Cerebellar cortex (tissue), 1 donor: Measurements from ENCODE around the gene C2.
A peak's percentile ranks its signal among the peaks of the same experiment; 100 is the strongest.
"Not testable (repeated sequence)": the region's sequence is repeated elsewhere in the genome, so short reads cannot be mapped to it uniquely, and the experiment has no call there.

ENCODE experiments used
- DNase-seq: peaks from one replicate; pipeline ENCODE4 v3.0.0-alpha.2; 2015; ENCODE audit warnings: low spot score

The C2 gene

DNA sequence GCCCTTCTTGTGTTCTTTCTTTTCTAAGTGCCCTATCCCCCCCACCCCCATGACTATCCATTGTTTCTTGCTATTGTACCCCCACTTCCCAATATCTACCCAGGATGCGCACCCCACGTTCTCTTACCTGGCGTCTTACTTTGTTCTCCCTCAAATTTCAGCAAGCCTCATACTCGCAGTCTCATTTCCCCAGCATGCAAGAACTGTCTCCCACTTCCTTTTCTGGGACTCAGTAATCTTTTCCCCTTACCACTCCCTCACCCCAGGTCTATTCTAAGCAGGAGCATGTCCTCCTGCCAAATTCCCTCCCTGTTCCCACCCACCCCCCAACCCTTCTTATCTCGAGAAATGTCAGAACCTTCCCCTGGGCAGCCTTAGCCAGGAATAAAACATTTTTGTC, 28.3 kb upstream of the C2 start:
- no peak for DNase-seq

DNA sequence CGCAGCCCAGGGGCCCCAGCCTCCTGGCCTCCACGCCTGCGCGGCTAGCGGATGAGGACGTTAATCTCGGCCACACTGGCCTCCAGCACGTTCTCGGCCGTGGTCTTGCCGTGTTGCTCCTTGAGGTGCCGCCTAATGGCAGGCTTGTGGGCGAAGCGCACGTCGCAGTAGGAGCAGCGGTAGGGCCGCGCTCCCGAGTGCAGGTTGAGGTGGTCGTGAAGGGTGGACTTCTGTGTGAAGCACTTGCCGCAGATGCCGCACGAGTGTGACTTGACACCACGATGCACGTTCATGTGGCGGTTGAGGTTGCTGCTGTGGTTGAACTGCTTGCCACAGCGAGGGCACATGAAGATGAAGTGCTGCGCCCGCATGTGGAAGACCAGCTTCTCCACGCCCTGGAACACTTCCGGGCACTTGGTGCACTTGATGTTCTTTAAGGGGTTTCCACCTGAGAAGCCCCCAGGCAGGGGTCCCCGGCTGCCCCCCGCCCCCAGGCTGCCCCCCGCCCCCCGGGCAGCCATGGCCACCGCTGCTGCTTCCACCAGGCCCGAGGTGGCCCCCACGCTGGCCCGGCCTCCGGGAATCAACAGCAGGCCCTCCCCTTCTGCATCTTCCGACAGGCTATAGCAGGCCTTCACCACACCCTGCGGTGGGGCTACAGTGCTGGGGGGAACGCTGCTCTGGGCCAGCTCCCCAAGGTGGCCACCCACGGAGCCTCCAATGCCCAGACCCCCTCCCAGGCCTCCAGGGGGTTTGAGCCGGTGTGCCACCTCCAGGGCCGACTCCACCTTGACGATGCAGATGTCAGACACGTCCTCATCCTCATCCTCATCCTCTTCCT, 27.4 kb upstream of the C2 start:
- no peak for DNase-seq

DNA sequence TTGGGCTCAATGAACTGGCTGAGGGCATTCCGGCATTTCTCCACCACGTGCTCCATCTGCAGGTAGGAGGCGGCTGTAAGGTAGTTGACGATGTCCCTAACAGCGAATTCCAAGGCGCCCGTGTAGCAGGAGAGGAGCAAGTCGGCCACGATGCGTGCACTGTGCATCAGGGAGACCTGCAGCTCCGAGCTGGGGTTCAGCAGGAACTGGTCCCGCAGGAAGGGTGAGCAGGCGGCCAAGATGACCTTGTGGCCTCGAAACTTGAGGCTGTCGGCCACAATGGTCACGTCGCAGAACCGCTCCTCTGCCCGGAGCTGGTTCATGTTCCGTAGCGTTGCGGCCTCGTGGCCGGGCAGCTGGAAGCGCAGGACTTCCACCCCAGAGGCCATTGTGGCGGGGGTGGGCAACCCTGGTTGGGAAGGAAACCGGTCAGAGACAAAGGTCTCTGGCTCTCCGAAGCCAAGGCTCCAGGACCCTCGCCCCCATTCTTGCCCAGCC, 26.6 kb upstream of the C2 start:
- peak; percentile 56 for DNase-seq

DNA sequence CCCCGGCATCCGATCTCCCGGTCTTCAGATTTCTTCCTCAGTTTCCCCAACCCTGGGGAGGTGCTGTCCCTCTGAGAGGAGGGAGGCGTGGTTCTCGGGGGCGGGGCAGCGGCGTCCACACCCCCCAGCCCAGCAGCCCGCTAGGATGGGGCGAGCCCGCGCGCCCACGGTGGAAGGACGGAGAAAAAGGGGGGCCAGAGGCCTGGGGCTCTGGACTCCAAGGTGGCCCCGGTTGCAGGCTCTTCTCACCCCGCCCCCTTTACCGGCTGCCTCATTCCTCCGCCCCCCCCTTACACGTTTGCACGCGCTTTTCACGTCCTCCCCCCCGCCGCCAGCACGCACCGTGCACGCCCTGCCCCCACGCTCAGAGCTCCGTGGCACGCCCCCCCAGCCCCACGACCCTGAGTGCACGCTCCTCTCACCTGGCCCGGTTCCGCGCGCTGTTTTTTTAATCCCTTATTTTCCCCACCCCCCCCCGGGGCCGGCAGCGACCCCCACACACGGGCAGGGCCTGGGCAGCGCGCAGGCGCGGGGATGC, 26.0 kb upstream of the C2 start:
- DNase-seq: peak; percentile 63

DNA sequence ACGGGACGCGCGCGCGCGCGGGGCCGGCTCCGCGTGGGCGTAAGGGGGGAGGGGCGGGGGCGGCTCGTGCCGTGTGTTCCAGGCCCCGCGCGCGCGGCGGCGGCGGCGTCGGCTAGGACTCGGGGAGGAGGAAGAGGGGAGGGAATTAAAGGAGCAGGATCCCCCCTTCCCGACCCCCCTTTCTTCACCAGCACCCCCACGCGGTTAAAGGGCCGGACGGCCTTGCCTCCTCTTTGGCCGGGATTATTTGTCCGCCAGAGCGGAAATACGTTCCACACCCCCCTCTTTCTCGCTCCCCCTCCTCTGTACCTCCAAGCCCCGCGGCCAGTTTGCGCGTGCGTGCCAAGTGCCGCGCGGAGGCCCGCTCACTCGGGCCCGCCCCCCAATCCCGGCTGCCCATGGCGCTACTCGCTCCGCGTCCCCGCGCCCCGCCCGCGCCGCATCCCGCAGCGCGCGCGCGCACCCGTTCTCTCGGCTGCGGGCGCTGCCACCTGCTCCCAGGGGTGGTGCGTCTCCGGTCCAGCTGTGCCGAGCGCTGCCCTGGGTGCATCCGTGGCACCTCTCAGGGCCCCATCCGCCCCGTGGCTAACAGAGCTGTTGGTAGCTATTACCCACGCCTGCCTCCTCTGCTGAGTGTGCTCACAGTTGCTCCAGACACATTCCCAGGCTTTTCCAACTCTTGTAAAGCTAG, 25.4 kb upstream of the C2 start, which contains the start of gene ZBTB12:
ZBTB12 (minus strand) TSS at position 134 of the 691 bp plus-strand sequence. CDS start 781 bp downstream, outside the sequence.
- peak; percentile 97 for DNase-seq

DNA sequence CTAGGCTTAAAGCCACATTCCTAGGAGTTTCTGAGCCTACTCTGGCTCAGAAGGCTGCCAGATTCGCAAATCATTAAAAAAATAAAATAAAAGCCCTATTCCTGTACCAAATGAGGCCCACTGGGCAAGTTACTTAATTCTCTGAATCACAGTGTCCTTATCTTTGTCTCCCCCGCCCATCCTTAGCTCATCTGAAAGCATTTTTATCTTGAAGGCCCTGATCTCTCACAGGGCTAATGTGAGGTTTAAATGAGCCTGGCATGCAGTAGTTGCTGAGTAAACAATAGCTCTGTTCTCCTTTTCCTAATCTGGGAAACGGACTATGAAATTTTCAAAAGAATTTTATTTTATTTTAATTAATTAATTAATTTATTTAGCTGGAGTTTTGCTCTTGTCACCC, 23.6 kb upstream of the C2 start:
- DNase-seq: no peak

DNA sequence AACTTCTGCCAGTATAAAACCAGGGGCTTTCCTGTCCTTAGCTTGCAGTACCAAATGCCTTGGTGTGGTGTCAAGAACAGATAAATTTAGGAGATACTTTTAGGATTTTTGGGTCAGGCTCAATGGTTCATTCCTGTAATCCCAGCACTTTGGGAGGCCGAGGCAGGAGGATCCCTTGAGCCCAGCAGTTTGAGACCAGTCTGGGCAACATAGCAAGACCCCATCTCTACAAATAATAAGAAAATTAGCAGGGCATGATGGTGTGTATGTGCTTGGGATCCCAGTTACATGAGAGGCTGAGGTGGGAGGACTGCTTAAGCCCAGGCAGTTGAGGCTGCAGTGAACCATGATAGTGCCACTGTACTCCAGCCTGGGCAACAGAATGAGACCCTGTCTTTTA, 22.5 kb upstream of the C2 start:
- no peak for DNase-seq

DNA sequence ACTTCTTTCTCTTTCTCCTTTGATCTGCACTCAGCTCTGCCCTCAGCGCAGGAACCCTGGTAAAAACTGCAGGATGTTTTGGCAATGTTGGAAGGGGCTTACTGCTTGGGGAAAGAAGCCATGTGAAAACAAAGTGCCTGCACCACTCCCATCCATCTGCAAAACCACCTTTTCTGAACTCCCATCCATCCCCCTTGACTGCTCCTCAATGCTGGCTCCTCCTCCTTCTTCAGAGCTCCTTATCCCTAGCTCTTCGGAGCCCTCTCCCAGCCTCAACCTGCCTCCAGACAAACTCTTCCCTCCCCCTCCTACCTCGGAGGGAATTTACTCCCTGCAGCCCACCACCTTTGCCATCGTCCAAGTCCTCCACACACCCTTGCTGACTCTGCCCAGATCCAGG, 21.4 kb upstream of the C2 start:
- no peak for DNase-seq

DNA sequence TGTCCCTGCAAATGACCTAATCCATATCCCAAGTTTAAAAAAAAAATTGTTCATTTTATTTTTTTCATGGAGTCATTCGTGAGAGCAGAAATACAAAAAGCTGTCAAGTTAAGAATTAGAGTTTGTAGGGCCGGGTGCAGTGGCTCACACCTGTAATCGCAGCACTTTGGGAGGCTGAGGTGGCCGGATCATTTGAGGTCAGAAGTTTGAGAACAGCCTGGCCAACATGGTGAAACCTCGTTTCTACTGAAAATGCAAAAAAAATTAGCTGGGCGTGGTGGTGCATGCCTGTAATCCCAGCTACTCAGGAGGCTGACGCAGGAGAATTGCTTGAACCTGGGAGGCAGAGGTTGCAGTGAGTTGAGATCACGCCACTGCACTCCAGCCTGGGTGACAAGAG, 20.8 kb upstream of the C2 start:
- DNase-seq: not testable (repeated sequence)

DNA sequence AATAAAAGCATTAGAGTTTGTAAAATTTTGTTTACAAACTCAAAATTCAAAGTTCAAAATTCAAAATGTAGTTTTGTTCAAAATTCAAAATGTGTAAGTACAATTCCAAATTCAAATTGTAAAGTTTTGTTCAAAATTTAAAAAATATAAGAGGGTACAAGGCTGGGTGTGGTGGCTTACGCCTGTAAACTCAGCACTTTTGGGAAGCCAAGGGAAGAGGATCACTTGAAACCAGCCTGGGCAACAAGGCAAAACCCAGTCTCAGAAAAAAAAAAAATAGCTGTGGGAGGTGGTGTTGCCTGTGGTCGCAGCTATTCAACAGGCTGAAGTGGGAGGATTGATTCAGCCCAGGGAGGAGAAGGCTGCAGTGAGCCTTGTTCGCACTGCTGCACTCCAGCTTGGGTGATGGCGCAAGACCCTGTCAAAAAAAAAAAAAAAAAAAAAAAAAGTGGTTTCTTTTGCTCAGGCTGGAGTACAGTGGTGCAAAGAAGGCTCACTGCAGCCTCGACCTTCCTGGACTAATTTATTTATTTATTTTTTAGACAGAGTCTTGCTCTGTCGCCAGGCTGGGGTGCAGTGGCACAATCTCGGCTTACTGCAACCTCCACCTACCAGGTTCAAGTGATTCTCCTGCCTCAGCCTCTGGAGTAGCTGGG, 20.2 kb upstream of the C2 start:
- DNase-seq: no peak

DNA sequence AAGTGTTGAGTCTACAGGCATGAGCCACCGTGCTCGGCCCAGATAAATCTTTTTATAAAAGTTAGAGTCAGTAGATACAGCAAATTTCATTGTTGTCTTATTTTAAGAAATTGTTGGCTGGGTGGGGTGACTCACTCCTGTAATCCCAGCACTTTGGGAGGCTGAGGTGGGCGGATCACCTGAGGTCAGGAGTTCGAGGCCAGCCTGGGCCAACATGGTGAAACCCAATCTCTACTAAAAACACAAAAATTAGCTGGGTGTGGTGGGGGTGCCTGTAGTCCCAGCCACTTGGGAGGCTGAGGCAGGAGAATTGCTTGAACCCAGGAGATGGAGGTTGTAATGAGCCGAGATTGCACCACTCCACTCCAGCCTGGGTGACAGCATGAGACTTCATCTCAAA, 19.3 kb upstream of the C2 start:
- not testable (repeated sequence) for DNase-seq

DNA sequence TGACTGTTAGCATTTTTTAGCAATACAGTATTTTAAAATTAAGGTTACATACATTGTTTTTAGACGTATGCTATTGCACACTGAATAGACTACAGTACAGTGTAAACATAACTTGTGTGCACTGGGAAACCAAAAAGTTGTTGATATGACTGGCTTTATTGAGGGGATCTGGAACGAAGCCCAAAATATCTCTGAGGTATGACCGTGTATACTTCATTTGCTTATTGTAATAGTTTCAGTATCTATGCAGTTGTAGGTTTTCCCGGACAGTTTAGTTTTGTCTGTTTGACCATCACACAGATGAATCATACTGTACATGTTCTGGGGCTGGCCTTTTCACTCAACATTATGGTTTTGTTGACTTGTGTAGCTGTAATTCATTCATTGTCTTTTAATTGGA, 18.7 kb upstream of the C2 start:
- DNase-seq: no peak

DNA sequence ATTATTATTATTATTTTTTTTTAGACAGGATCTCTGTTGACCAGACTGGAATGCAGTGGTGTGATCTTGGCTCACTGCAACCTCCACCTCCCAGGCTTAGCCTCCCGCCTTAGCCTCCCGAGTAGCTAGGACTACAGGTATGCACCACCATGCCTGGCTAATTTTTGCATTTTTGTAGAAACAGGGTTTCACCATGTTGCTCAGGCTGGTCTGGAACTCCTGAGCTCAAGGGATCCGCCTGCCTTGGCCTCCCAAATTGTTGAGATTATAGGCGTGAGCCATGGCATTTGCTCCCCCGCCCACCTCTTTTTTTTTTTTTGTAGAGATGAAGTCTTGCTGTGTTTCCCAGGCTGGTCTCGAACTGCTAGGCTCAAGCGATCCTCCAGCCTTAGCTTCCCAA, 18.2 kb upstream of the C2 start:
- DNase-seq: not testable (repeated sequence)

DNA sequence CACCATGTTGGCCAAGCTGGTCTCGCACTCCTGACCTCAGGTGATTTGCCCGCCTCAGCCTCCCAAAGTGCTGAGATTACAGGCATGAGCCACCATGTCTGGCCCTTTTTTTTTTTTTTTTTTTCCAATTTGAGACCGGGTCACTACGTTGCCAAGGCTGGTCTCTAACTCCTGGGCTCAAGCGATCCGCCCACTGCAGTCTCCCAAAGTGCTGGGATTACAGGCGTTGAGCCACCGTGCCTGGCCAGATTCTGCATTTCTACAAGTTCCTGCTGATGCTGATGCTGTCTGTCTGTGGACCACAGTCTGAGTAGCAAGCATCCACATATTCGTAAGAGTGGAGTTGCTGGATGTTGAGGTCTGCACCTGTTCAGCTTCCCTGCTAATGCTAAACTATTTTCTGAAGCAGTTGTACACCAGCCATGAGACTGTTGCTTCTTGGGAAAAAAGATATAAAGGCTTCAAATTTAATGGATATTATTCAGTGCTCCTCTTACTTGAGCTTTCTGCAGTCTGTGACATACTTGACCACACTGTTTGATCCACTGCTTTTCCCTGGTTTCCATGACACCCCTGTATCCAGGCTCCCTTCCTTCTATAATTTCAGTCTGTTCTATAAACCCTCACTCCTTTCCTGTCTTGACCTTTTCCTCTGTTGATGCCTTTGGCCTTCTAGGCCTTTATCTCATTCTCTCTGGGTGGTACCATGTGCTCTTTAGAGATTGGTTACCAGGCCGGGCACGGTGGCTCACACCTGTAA, 15.5 kb upstream of the C2 start:
- DNase-seq: no peak

DNA sequence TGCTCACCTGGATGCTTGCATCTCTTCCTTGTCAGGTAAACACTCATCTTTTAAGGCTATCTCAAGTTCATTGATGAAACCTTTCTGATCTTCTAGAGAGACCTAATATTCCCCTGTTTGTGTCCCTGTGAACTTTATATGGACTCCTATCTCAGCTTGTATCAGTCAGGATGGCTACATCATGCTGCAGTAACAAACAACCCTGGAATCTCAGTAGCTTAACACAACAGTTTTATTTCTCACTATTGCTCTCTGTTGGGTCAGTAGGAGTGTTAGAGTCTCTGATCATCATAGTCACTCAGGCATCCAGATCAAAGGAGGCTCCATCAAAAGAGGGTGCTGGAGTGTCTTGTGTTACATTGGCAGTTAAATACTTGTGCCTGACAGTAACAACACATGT, 12.2 kb upstream of the C2 start:
- no peak for DNase-seq

DNA sequence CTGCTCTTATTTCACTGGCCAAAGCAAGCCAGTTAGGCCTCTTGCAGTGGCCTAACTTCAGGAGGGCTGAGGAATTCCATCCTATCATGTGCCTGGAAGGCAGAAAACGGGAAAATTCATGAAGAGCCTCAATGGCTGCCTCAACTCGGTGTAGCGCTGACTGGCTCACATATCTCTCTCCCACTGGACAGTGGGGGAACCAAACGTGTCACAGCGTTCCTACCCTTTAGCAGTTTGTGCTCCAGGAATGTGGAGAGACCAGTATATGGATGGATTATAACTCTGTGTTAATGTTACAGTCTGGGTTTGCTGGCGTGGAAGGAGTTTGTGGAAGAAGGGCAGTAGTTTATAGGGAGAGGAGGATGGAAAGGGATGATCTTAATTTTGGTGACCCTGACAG, 11.8 kb upstream of the C2 start:
- no peak for DNase-seq

DNA sequence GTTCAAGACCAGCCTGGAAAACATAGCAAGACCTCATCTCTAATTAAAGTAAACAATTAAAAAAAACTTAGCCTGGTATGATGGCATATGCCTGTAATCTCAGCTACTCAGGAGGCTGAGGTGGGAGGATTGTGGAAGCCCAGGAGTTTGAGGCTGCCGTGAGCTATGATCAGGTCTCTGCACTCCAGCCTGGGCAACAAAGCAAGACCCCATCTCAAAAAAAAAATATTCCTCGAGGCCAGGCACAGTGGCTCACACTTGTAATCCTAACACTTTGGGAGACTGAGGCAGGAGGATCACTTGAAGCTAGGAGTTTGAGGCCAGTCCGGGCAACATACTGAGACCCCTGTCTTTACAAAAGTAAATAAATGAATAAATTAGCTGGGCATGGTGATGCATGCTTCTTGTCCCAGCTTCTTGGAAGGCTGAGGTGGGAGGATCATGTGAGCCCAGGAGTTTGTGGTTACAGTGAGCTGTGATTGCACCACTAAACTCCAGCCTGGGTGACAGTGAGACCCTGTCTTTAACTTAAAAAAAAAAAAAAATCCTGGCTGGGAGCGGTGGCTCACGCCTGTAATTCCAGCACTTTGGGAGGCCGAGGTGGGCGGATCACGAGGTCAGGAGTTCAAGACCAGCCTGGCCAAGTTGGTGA, 9.3 kb upstream of the C2 start:
- DNase-seq: no peak

DNA sequence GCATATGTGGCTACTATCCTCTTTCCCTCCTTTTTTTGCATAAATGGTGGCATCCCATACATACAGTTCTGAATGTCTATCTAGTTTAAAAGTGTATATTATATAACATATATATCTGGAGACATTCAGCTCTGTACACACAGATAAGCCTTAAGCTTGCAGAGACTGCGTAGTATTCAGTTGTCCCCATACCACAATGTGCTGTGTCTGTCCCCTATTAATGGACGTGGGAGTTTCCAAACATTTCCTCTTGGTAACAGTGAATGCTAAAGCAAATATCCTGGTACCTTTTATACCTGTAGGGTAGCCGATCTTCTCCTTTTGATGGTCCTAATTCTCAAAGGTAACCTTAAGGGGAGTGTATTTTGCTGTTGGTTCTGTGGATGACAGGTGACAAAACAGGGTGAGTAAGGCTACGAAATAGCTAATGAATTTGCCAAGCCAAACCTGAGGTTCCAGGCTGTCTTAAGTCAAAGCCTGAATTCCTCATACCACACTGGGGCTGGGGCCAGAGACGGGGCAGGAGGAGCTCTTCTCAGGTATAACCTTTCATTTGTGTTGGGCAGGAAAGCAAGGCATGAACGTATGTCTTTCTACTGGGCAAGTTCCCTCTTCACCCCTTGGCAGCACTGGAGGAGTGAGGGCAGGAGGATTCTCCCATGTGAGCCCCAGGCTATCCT, 7.8 kb upstream of the C2 start:
- no peak for DNase-seq

DNA sequence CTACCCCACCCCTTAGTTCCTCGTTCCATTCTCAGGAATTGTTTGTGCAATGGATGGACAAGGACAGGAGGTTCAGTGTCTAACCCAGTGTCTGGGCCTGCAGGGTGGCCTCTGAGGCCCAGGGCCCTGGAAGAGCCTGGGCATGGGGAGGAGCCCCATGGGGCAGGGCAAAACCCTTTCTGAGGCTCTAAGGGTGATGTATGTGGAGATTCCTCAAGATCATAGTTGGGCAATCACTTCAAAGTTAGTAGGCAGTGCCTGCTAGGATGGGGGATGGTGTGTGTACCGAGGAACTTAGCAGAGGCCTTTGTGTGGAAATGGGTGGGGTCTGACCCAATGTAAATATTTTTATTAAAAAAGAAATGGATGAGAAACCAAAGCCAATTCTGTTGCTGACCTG, 6.7 kb upstream of the C2 start:
- DNase-seq: no peak

DNA sequence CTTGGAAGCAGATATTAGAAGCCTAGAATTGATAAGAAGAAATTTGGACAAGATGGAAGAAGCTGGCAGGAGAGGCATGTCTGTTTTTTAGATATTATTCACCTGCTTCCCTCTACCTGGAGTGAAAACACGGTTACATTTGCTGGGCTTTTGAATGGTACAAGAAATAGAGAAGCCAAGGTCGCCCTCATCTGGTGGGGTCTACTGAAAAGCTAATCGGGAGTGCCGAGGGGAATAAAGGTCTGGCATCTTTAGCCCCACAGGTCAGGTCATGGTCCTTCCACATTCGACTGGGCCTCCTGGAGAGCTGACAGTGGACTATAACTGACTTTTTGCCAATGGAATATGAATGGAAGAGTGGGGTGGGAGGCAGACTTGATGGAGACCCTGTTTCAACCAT, 4.6 kb upstream of the C2 start:
- DNase-seq: peak; percentile 43
